Fibroblast of skin of scalp (primary cell): Measurements from ENCODE around the gene CASP12. TPM values are rescaled to one million over a fixed set of nuclear protein-coding genes. Genes with fewer than 3 reads are reported as not detected.
"Not testable (repeated sequence)": the region's sequence is repeated elsewhere in the genome, so short reads cannot be mapped to it uniquely, and the experiment has no call there.

Experiments used
- DNase-seq: peaks from one replicate; pipeline ENCODE4 v3.0.0-alpha.2; 2013
- polyA plus RNA-seq, 2 experiments: library from polyadenylated mRNA; unstranded; fragments of 120-200 nt; gene quantifications; one replicate each; pipeline ENCODE4 v1.2.1, GENCODE V29; 2013; ENCODE audit not compliant: insufficient read length in 2 of 2

CASP12 gene
- polyA plus RNA-seq (2013, experiment 1 of 2; ENCODE audit: insufficient read length) = not detected
- polyA plus RNA-seq (2013, experiment 2 of 2; ENCODE audit: insufficient read length) = not detected

- DNase-seq = no peak
Observed at GRCh38 chr11:104897891-104898684, at the start of gene CASP12. Gene CASP12, minus strand, starts transcription at chr11:104898460.

DNA sequence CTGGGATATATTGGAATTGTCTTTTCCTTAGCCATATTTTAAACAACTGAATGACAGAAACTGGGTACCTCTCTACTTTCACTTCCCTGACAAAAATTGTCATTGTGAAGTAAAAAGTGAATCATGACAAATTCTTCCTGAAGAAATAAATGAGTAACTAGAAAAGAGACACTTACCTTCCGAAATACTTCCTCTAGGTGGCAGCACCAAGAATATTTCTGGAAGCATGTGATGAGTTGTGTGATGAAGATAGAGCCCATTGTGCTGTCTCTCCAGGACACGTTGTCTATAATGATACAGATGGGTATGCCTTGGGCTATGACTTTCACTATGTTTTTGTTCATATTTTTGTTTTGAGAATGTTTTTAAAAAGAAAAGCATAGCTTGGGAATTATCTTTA is 48.6 kb upstream of the CASP12 start:
- DNase-seq = peak; percentile 66

DNA sequence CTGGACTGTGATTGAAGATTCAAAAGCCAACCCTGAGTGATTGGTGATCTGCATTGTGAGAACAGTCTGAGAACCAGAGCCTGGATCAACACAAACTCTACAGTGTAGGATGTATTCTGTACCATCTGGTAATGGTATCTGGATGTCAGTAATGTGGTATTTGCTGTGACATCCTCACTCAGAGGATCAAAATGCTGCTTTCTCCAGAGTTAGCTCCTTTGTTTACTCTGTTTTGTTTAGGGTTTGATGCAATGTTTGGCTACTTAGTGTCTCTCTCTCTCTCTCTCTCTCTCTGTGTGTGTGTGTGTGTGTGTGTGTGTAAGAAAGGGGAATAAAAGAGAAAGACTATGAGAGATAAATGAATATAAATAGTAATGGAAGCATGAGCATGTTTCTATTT is 45.8 kb upstream of the CASP12 start:
- no peak for DNase-seq

DNA sequence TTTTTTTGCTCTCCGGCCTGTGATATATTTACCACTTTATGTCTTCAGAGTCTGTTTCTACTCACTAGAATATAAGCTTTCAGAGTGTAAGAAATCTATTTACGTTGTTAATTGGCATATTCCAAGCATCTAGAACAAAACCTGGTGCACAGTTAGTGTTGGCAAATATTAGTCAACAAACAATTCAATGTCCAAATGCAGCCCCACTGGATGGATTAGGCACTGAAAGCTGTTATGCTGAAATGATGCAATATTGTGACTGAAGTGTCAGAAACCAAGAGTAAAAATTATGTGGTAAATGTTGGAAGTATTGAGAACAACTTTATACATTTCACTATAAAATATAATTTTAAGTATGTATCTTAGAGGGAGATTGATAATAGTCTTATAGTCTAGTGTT is 45.3 kb upstream of the CASP12 start:
- no peak for DNase-seq

GRCh38 chr11:104934594-104934993 is 36.3 kb upstream of the CASP12 start:
- DNase-seq = no peak

- DNase-seq = not testable (repeated sequence)
Observed at GRCh38 chr11:104934073-104934472, 35.8 kb upstream of the CASP12 start.

- DNase-seq = no peak
Observed at GRCh38 chr11:104928811-104929210, 30.6 kb upstream of the CASP12 start.

- DNase-seq = no peak
Observed at GRCh38 chr11:104926771-104927611, 28.7 kb upstream of the CASP12 start.

DNA sequence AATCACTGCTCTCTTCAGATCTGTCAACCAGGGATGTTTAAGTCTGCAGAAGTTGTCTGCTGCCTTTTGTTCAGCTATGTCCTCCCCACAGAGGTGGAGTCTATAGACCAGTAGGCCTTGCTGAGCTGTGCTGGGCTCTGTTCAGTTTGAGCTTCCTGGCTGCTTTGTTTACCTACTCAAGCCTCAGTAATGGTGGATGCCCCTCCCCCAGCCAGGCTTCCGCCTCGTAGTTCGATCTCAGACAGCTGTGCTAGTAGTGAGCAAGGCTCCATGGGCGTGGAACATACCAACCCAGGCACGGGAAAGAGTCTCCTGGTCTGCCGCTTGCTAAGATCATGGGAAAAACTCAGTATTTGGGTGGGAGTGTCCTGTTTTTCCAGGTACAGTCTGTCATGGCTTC is 27.6 kb upstream of the CASP12 start:
- no peak for DNase-seq

- peak; percentile 84 for DNase-seq
Observed at GRCh38 chr11:104918113-104918824, 20.0 kb upstream of the CASP12 start.

- no peak for DNase-seq
Observed at GRCh38 chr11:104917271-104918112, 19.2 kb upstream of the CASP12 start.

DNA sequence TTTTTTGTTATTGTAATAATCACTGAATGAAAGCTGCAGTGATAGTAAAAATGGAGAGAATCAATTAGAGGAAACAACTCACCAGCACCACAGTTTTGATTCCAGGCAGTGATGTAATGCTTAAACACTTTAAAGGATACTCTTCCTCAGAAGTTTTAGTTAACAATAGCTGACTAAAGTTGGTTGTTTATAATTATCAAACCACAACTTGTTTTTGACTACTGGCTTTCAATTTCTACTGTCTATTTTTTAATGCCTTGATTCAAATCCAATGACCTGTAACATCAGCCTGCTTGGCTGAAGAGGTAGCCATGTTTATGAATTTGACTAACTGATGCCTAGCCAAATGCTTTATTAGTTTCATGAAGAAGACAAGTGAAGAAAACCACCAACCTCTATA is 18.2 kb upstream of the CASP12 start:
- no peak for DNase-seq

GRCh38 chr11:104912102-104912501 is 13.8 kb upstream of the CASP12 start:
- DNase-seq = no peak

- DNase-seq = no peak
Observed at GRCh38 chr11:104908186-104908531, 9.9 kb upstream of the CASP12 start.

GRCh38 chr11:104907521-104908185 is 9.4 kb upstream of the CASP12 start:
- peak; percentile 51 for DNase-seq

GRCh38 chr11:104905271-104905670 is 7.0 kb upstream of the CASP12 start:
- DNase-seq = no peak

- DNase-seq = no peak
Observed at GRCh38 chr11:104899226-104899625, 966 bp upstream of the CASP12 start.

DNA sequence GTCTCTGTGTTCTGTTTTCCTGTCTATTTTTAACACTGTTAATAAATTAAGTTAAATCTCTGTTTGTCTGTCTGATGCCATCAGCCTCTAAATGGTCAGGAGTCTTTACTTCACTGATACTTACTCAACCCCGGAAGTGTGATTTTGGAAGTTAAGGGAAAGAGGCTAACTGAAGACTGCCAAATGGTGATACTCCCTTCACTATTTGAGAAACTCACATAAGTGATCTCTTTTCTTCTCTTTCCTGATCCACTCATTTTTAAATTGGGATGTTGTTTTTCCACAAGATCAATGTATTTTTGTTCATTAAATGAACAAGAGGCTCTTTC is 389 bp upstream of the CASP12 start:
- no peak for DNase-seq

GRCh38 chr11:104895634-104896033 is 2.6 kb downstream of the CASP12 start:
- no peak for DNase-seq

GRCh38 chr11:104893876-104894275 is 4.4 kb downstream of the CASP12 start:
- no peak for DNase-seq

DNA sequence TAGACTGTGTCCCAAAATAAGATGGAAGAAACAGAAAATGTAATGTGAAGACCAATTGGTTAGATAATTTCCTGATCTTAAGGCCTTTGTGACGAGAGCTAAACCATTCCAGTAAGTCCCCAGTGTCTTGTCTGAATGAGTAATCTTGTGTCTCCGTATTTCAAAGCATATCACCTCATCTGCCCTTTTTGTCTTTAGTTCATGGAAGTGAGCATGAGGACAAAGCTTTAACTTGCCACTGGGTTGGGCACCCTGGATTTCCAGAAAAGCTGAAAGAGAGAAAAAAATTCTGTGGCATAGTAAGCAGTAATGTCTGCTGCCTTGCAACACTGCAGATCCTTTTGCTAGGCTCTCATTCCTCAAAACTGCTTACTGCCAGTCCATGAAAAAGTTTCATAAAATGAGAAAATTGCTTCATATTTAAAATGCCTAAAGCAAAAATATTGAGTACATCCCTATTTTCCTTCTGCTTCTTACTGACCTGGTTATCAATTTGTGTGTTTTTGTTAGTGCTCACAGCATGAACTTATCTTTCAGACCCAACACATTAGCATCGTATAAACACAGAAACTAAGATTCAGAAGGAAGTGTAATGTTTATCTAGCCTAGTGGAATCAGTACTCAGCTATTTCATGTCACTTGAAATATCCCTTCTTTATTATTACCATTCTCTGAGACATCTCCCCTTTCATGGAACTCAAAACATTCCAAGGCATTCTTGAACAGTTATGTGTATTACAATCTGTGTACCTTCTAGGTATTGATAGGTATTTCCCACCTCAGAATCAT is 5.3 kb downstream of the CASP12 start:
- DNase-seq = peak; percentile 30
